ENCODE measurements around the gene PEDS1.
A peak's percentile ranks its signal among the peaks of the same experiment; 100 is the strongest.

Gene PEDS1

DNA sequence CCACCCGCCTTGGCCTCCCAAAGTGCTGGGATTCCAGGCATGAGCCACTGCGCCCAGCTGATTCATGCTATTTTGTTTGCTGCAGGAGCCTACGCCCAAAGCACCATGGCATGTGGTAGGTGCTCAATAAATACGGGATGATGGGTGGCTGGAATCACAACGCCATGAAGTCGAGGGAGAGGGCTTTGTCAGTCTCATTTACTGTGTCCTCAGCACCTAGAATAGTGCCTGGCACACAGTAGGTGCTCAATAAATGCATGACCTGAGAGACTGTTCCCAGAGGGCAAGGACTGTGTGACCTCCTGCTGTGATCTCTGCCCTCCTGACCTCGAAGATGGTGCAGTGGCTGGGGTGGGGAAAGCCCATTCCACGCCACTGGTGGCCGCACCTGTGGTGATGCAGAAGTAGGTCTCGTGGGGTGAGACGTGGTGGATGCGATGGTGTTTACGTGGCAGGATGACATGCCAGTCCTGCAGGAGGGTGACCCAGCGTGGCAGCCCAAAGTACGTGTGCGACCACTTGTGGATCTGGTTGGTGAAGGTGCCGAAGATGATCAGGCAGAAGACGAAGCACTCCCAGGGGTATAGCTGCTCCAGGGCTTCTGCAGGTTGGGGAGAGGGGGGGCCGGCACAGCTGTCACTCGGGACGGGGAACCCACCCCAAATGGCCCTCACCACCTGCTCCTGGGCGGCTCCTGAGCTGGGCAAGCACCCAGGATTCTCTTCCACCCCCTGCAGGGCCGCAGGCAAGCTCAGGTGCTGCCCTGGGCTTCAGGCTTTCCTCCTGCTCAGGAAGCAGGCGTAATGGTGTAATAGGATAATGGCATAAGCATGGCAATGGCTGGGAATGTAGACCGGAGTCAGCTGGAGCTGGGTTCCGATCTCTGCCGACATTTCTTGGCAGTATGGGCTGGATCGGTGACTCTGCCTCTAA lies 25.7 kb downstream of the PEDS1 start:
- Mint-ChIP-seq H3K4me3 (no peak overlapping the region), H3K27ac (no peak overlapping the region), H3K9me3 (no peaks in the 10 kb centered on the region), H3K36me3 (ENCODE audit: low read depth) (peaks cover 99% of the 10 kb centered on the region), H3K27me3 (no peaks in the 10 kb centered on the region), H3K4me1 (ENCODE audit: low read depth) (peaks cover 38% of the 10 kb centered on the region)
- intact Hi-C loops (cut with micrococcal nuclease), result no loop called here

DNA sequence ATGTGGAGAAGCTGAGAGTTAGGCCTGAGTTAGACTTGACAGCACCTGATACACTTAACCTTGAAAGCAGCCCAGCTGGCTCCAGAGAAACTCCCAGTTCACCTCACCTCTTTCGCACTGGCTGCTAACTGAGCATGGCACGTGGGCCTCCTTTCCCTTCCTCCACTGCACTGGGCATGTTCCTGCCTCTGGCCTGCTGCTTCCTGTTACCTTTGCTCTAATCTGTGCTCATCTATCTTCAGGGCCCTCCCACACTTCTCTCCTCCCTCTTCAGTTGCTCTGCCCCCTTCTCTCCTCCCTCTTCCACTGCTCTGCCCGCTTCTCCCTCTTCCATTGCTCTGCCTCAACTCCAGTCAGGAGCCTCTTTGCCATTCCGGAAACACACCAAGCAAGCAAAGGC lies 26.9 kb downstream of the PEDS1 start:
- H3K4me1 Mint-ChIP-seq (ENCODE audit: low read depth), result peaks cover 32% of the 10 kb centered on the region
- intact Hi-C loops (cut with micrococcal nuclease), result no loop called here
- H3K9me3 Mint-ChIP-seq, result no peaks in the 10 kb centered on the region
- H3K27me3 Mint-ChIP-seq, result no peaks in the 10 kb centered on the region
- no peak overlapping the region for H3K4me3 Mint-ChIP-seq
- H3K36me3 Mint-ChIP-seq (ENCODE audit: low read depth), result peaks cover 96% of the 10 kb centered on the region
- peak overlapping the region; percentile 12 for H3K27ac Mint-ChIP-seq

DNA sequence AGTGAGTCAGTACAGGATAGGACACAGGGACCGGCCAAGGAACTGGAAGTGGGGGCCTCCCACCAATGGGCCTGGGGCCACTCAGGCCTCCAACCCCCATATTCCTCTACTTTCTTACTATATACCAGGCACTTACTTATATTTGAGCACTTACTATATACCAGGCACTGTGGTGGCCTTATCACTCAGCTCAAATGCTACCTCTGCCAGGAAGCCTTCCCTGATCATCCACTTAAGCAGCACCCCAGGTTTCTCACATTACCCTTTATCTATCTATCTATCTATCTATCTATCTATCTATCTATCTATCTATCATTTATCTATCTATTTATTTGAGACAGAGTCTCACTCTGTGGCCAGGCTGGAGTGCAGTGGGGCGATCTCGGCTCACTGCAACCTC lies 28.2 kb downstream of the PEDS1 start:
- H3K9me3 Mint-ChIP-seq, result no peaks in the 10 kb centered on the region

DNA sequence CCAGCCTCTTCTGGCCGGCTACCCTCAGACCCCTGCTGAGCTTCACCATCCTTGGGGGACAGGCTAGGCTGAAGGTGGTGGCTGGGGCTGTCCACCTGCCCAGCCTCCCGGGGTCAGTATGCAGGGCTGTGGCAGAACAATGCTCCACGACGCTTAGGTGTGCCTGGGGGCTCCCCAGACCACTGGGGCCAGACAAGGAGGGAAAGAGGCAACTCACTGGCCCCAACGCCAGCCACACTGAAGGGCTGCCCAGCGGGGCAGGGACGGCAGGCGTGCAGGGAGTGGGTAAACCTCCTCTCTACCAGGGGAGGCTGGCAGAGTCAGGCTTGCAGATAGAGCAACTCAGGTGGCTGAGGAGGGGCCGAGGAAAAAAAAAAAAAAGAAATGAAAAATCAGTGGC lies 29.0 kb downstream of the PEDS1 start:
- intact Hi-C loops (cut with micrococcal nuclease), result no loop called here
- Mint-ChIP-seq H3K4me1 (ENCODE audit: low read depth) (peaks cover 21% of the 10 kb centered on the region), H3K27ac (no peak overlapping the region), H3K27me3 (no peaks in the 10 kb centered on the region), H3K36me3 (ENCODE audit: low read depth) (peaks cover 75% of the 10 kb centered on the region), H3K9me3 (no peaks in the 10 kb centered on the region), H3K4me3 (no peak overlapping the region)

More for the DNA sequence above, 28.2 kb downstream of the PEDS1 start:
- Mint-ChIP-seq H3K4me3 (no peak overlapping the region), H3K36me3 (ENCODE audit: low read depth) (peaks cover 83% of the 10 kb centered on the region), H3K27ac (no peak overlapping the region), H3K27me3 (no peaks in the 10 kb centered on the region), H3K4me1 (ENCODE audit: low read depth) (peaks cover 25% of the 10 kb centered on the region)
- intact Hi-C loops (cut with micrococcal nuclease), result no loop called here

DNA sequence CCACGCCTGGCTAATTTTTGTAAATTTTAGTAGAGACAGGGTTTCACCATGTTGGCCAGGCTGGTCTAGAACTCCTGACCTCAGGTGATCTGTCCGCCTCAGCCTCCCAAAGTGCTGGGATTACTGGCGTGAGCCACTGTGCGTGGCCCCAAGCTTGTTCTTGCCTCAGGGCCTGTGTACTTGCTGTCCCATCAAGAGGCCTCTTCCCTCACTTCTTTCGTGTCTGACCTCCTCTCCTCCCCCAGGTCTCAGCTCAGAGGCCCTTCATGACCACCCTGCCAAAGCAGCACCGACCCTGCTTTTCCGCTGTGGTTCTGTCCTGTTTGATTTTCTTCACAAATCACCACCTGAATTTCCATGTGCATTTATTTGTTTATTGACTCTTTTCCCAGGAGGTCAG lies 30.1 kb downstream of the PEDS1 start:
- Mint-ChIP-seq H3K4me3 (no peak overlapping the region), H3K9me3 (no peaks in the 10 kb centered on the region), H3K4me1 (ENCODE audit: low read depth) (peaks cover 21% of the 10 kb centered on the region), H3K27me3 (no peaks in the 10 kb centered on the region), H3K27ac (peak overlapping the region; percentile 10), H3K36me3 (ENCODE audit: low read depth) (peaks cover 64% of the 10 kb centered on the region)
- intact Hi-C loops (cut with micrococcal nuclease), result no loop called here

DNA sequence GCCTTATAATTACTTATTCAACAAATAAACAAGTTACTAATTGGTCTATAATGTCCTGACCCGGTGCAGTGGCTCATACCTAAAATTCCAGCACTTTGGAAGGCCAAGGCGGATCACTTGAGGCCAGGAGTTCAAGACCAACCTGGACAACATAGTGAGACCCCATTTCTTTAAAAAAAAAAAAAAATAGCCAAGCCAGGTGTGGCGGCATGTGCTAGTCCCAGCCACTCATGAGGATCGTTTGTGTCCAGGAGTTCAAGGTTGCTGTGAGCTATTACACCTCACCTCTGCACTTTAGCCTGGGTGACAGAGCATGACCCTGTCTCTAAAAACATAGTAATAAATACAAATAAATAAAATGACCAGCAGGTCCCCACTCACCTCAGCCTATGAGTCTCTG lies 30.8 kb downstream of the PEDS1 start:
- intact Hi-C loops (cut with micrococcal nuclease), result no loop called here
- H3K36me3 Mint-ChIP-seq (ENCODE audit: low read depth), result peaks cover 58% of the 10 kb centered on the region
- H3K4me1 Mint-ChIP-seq (ENCODE audit: low read depth), result peaks cover 19% of the 10 kb centered on the region
- no peak overlapping the region for H3K4me3 Mint-ChIP-seq
- H3K9me3 Mint-ChIP-seq, result no peaks in the 10 kb centered on the region
- H3K27ac Mint-ChIP-seq, result peak overlapping the region; percentile 10
- H3K27me3 Mint-ChIP-seq, result no peaks in the 10 kb centered on the region

DNA sequence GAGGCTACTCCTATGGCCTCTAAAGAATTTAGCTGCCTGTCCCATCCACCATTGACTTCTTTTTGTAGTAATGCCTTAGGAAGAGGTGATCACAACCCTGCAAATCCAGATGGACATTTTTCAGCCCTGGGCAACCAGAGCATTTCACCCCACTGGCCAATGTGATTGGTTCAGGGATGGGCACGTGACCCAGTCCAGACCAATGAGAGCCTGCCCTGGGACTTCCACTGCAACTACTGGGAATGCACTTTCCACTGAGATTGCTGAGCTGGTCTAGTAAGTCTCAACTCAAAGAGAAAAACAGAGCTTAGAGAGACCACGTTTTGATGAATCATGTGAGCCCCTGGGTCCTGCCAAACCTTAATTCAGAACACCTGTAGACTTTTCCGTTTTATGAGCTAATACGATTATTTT lies 31.7 kb downstream of the PEDS1 start:
- Mint-ChIP-seq H3K36me3 (ENCODE audit: low read depth) (peaks cover 49% of the 10 kb centered on the region), H3K4me3 (no peak overlapping the region), H3K27me3 (no peaks in the 10 kb centered on the region), H3K4me1 (ENCODE audit: low read depth) (peaks cover 10% of the 10 kb centered on the region), H3K9me3 (no peaks in the 10 kb centered on the region), H3K27ac (no peak overlapping the region)
- intact Hi-C loops (cut with micrococcal nuclease), result loop anchor here (1.0 to 2.0 kb wide), 2 partner anchors 47 to 57 kb away; no protein-coding TSS in a partner anchor

DNA sequence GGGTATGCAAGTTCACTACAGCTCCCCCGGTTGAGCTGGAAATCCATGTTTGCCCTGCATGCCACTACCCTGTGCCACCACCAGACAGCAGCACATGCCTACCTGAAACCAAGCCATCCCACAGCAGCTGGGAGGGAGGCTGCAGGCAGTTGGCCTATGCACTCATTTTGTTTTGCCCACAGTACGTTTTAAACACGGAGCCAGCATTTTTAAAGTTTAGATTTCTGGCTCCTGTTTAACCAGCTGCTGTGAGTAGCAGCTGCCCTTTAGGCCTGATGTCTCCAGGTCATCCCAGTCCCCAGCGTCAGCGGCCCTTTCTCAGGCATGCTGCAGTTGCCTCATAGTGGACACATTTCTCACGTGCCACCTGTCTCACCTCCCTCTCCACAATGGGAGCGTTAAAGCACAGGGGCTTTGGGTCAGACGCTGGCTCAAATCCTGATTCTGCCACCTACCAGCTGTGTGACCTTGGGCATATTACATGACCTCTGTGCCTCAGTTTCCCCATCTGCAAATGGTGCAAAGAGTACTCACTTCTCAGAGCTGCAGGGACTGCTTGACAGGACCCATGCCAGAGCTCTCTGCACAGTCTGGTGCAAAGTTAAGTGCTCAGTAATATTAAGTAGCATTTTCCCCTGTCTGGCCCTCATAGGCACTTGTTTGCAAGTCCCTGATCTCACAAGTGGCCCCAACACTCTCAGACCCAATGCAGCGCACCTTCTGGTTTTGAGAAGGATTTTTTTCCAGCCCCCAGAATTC lies 32.4 kb downstream of the PEDS1 start:
- no peaks in the 10 kb centered on the region for H3K27me3 Mint-ChIP-seq
- H3K36me3 Mint-ChIP-seq (ENCODE audit: low read depth), result peaks cover 42% of the 10 kb centered on the region
- intact Hi-C loops (cut with micrococcal nuclease), result loop anchor here (1.0 to 2.0 kb wide), 2 partner anchors 48 to 58 kb away; no protein-coding TSS in a partner anchor
- no peaks in the 10 kb centered on the region for H3K9me3 Mint-ChIP-seq
- peaks cover 9% of the 10 kb centered on the region for H3K4me1 Mint-ChIP-seq (ENCODE audit: low read depth)
- no peak overlapping the region for H3K27ac Mint-ChIP-seq
- H3K4me3 Mint-ChIP-seq, result no peak overlapping the region

DNA sequence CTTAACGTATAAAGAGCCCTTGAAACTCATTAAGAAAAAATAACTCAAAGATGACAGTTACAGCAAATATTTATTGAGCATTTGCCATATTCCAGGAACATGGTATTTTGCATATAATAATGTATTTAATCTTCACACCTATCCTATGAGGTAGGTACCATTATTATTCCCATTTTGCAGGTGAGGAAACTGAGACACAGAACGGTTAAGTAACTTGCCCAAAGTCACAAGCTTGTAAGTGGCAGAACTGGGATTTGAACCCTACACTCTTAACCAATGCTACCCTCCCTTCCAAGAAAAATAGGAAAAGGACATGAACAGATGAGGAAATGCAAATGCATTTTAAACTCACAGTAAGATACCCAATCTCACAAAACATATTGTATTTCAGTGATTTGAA lies 35.3 kb downstream of the PEDS1 start:
- no peak overlapping the region for H3K27ac Mint-ChIP-seq
- H3K4me3 Mint-ChIP-seq, result no peak overlapping the region
- peaks cover 13% of the 10 kb centered on the region for H3K36me3 Mint-ChIP-seq (ENCODE audit: low read depth)
- intact Hi-C loops (cut with micrococcal nuclease), result no loop called here
- H3K9me3 Mint-ChIP-seq, result no peaks in the 10 kb centered on the region
- no peaks in the 10 kb centered on the region for H3K27me3 Mint-ChIP-seq
- peaks cover 34% of the 10 kb centered on the region for H3K4me1 Mint-ChIP-seq (ENCODE audit: low read depth)

DNA sequence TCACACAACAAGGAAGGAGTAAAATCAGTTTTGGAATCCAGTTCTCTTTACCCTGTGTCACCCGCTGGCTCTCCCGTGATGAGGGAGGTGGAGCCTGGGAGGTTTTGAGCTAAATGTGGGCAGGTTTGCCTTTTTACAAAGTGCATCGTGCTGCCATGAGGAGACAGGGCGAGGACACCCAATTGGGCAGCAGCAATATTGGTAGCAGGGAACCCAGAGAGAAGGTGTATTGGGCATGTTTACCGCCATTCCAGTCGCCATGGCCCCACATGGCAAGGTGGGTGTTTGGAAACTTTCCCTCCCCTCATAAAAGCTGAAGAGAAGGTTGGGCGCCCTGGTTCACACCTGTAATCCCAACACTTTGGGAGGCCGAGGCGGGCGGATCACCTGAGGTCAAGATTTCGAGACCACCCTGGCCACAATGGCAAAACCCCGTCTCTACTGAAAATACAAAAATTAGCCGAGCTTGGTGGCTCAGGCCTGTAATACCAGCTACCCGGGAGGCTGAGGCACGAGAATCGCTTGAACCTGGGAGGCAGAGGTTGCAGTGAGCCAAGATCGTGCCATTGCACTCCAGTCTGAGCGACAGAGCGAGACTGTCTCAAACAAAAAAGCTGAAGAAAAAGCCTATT lies 37.0 kb downstream of the PEDS1 start:
- peaks cover 48% of the 10 kb centered on the region for H3K4me1 Mint-ChIP-seq (ENCODE audit: low read depth)
- peak overlapping the region; percentile 75 for H3K4me3 Mint-ChIP-seq
- no peaks in the 10 kb centered on the region for H3K9me3 Mint-ChIP-seq
- peak overlapping the region; percentile 86 for H3K27ac Mint-ChIP-seq
- H3K27me3 Mint-ChIP-seq, result no peaks in the 10 kb centered on the region
- intact Hi-C loops (cut with micrococcal nuclease), result no loop called here
- H3K36me3 Mint-ChIP-seq (ENCODE audit: low read depth), result peaks cover 12% of the 10 kb centered on the region

DNA sequence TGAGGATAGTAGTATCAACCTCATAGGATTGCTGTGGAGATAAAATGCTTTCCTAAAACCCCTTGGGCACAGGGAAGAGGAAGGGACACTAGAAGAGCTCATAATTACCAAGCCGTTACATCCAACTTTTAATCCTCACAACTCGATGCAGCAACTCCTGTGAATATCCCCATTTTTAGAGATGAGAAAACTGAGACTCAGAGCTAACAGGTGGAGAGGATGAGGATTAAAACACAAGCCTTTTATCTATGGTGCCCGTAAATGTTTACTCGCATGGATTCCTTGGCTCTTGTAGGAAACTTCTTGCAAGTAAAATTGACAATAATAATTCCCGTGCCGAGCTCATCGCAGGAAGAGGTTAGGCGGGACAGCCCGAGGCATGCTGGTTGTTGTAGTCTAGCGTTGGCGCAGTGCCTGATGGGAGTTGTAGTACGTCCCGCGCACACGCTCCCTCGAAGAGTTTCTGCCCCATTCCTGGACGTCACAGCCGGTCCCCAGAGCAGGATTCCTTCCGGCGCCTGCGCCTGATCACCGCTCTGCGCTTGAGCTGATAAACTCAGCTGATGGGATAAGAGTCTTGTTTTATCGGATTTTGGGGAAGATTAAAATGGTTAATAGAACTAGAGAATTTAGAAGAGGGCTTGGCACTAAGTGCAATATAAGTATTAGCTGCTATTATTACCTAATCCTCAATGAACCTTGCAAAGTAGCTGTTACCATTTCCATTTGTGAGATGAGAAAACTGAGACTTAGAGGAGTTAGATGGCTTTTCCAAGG lies 37.7 kb downstream of the PEDS1 start:
- peaks cover 51% of the 10 kb centered on the region for H3K4me1 Mint-ChIP-seq (ENCODE audit: low read depth)
- peak overlapping the region; percentile 86 for H3K27ac Mint-ChIP-seq
- H3K4me3 Mint-ChIP-seq, result peak overlapping the region; percentile 75
- H3K27me3 Mint-ChIP-seq, result no peaks in the 10 kb centered on the region
- no peaks in the 10 kb centered on the region for H3K9me3 Mint-ChIP-seq
- H3K36me3 Mint-ChIP-seq (ENCODE audit: low read depth), result peaks cover 12% of the 10 kb centered on the region
- intact Hi-C loops (cut with micrococcal nuclease), result no loop called here

DNA sequence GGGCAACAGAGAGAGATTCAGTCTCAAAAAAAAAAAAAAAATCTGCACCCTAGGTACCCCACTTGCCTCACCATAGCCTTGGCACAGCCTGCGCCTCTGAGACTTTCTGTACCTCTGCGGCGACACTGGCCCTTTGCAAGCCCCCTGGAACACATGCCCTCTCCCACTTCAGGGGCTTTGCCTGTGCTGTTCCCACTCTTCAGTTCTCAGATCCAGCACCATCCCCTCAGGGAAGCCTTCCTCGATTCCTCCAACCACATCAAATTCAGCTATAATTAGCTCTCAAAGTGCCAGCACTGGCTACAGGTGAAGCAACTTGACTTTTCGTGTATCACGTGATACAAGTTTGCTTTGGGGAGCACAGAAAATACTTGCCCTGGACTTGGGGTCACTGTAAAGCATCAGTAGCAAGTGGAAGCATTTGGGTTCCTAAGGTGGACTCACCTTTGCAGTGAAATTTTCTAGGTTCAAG lies 38.4 kb downstream of the PEDS1 start:
- intact Hi-C loops (cut with micrococcal nuclease), result no loop called here
- Mint-ChIP-seq H3K27ac (peak overlapping the region; percentile 86), H3K4me1 (ENCODE audit: low read depth) (peaks cover 58% of the 10 kb centered on the region), H3K4me3 (peak overlapping the region; percentile 75), H3K9me3 (no peaks in the 10 kb centered on the region), H3K27me3 (no peaks in the 10 kb centered on the region), H3K36me3 (ENCODE audit: low read depth) (peaks cover 12% of the 10 kb centered on the region)

All from dendritic cell treated with granulocyte-macrophage colony-stimulating factor and Interleukin-4, amounts not matched to agents 40 ng/mL and 50 ng/mL, for 4 days (primary cell).